Effector memory CD4-positive, alpha-beta T cell (primary cell): ENCODE measurements around the gene PDGFA.

Source experiments
- DNase-seq, 3 donors: peaks; one replicate each; pipeline ENCODE4 v3.0.0-alpha.2; 2020
- H3K27ac ChIP-seq: 2 replicates; pipeline ENCODE4 v1.7.0; 2013; ENCODE audit warnings: mild to moderate bottlenecking, low read length, moderate library complexity; ENCODE audit not compliant: insufficient read depth, poor library complexity, severe bottlenecking
- H3K27me3 ChIP-seq: replicated peaks from 2 replicates; pipeline ENCODE4 v1.7.0; 2013; ENCODE audit warnings: mild to moderate bottlenecking, low read length; ENCODE audit not compliant: insufficient read depth, control insufficient read depth, poor library complexity, severe bottlenecking
- H3K36me3 ChIP-seq: 2 replicates; pipeline ENCODE4 v1.7.0; 2013; ENCODE audit warnings: mild to moderate bottlenecking, low read length, moderate library complexity; ENCODE audit not compliant: control insufficient read depth, insufficient read depth
- H3K4me1 ChIP-seq: 2 replicates; pipeline ENCODE4 v1.7.0; 2013; ENCODE audit warnings: low read length, mild to moderate bottlenecking; ENCODE audit not compliant: control insufficient read depth, insufficient read depth, poor library complexity, severe bottlenecking
- H3K4me3 ChIP-seq: 2 replicates; pipeline ENCODE4 v1.7.0; 2013; ENCODE audit warnings: low read length, low read depth, mild to moderate bottlenecking; ENCODE audit not compliant: insufficient read depth, poor library complexity, severe bottlenecking
- H3K9me3 ChIP-seq: 2 replicates; pipeline ENCODE4 v1.7.0; 2013; ENCODE audit warnings: mild to moderate bottlenecking, low read length, moderate library complexity; ENCODE audit not compliant: control insufficient read depth

The PDGFA gene

DNA sequence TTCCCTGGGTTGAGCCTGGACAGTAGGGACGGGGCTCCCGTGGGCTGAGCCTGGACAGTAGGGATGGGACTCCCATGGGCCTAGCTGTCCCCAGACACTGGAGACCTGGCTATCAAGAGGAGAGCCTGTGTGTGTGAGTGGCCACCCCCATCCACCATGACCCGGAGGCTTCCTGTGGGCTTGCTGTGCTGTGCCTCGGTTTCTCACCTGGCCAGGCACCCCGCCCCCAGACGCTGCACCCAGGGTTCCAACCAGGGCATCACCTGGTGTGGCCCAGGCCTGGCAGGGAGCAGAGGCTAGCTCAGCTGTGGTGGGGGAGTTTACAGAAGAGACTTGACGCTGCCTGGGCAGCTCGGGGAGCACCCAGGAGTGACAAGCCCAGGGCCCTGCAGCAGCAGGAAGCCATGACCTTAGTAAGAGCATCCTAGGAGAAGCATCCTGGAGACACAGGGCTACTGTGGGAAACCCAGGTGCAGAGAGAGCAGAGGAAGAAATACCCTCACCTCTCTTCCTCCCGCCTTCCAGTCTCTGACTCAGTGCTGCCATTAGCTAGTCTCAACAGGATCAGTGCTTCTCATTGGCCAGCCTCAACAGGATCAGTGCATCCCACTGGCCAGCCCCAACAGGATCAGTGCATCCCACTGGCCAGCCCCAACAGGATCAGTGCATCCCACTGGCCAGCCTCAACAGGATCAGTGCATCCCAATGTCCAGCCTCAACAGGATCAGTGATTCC is 61.0 kb downstream of the PDGFA start:
- no peak for DNase-seq
- no peaks in the 10 kb centered on the region for H3K4me1 ChIP-seq

DNA sequence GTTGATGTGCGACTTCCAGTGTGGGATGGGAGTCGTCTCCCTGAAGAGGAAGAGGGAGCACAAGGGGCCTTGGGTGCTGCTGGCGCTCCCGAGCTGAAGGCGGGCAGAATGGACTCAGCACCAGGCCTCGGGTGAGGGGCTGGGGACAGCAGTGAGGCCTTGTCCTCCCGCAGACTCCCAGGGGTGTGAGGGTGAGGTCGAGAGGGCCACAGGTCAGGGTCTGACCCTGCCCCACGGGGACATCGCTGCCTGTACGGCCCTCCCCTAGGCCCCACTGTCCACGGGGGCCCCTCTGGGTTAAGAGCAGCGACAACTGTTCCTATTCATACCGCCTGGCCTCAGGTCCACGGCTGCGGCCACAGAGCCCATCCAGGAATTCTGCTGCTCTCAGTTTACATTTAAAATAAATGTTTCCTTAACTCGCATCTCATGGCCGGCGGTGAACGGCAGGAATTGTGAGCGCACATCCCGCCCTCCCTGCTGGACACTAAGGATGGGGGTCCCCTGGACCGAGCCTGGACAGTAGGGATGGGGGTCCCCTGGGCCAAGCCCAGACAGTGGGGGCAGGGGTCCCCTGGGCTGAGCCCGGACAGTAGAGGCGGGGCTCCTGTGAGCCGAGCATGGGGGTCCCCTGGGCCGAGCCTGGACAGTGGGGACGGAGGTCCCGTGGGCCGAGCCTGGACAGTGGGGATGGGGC is 61.7 kb downstream of the PDGFA start:
- no peak for DNase-seq
- Histone ChIP-seq H3K27me3 (no peaks in the 10 kb centered on the region), H3K36me3 (no peaks in the 10 kb centered on the region), H3K4me3 (no peak overlapping the region), H3K9me3 (no peaks in the 10 kb centered on the region), H3K27ac (no peak overlapping the region), H3K4me1 (no peaks in the 10 kb centered on the region)

More for the DNA sequence above, 61.0 kb downstream of the PDGFA start:
- Histone ChIP-seq H3K36me3 (no peaks in the 10 kb centered on the region), H3K4me3 (no peak overlapping the region), H3K27ac (no peak overlapping the region), H3K9me3 (no peaks in the 10 kb centered on the region), H3K27me3 (no peaks in the 10 kb centered on the region)

DNA sequence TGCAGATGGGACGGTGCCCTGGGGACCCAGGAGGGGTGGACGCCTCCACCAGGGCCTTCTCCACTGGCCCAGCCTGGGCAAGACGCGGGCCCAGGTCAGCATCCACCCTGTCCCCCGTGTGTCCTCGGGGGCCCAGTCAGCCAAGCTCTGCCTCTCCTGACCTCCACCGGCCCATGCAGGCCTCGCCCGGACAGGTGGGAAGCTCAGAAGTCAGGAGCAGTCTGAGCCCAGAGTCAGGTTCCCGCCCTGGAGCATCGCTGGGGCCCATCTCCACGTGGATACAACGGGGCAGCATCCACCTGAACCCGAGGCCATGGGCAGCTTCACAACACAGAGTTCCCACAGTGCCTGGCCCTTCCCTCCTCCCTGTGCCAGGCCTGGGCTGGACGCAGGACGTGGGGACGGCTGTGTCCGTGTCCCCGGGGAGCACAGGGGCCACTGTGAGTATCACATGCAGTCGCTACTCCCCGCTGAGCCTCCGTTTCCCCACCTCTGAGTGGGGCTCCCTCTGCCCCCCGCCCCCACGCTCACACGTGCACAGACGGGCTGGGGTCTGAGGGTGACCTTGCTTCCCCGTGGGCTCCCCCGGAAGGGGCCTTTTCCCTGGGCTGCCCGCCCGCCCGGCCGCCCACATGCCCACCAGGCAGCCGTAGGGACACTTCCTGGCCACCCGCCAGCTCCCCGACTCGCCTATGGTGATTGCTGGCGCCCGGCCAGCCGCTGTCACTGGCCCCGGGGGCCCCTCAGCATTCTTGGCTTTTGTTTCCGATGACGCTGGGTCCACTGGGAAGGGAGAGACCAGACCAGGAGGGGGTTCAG is 64.3 kb downstream of the PDGFA start:
- Histone ChIP-seq H3K4me1 (no peaks in the 10 kb centered on the region), H3K9me3 (no peaks in the 10 kb centered on the region), H3K27me3 (no peaks in the 10 kb centered on the region)

DNA sequence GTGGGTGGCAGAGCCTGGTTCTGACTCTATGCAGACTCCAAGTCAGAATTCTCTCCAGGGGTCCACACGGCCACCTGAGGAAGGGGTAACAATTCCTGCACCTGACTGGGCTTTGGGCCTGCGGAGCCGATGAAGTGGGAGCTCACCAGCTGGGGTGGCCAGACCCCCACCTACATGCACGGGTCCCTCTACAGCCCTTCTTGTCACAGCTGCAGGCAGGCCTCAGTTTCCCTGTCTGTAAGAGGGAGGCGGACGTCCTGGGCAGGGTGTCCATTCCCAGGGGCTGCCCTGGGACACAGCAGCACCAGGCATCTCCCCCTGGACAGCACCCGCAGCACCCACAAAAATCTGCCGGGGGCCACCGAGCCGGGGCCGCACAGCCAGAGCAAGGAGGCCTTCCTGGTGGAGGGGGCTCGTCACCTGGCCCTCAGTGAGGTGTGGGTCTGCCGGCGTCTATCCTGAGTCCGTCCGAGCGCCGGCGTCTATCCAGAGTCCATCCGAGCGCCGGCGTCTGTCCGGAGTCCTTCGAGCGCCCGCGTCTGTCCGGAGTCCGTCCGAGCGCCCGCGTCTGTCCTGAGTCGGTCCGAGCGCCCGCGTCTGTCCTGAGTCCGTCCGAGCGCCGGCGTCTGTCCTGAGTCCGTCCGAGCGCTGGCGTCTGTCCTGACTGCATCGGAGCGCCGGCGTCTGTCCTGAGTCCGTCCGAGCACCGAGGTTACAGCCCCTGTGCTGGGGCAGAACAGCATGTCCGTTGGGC is 65.1 kb downstream of the PDGFA start:
- H3K9me3 ChIP-seq = no peaks in the 10 kb centered on the region
- no peaks in the 10 kb centered on the region for H3K36me3 ChIP-seq
- no peak overlapping the region for H3K4me3 ChIP-seq
- H3K4me1 ChIP-seq = no peaks in the 10 kb centered on the region
- no peak for DNase-seq
- H3K27me3 ChIP-seq = no peaks in the 10 kb centered on the region
- no peak overlapping the region for H3K27ac ChIP-seq

More for the DNA sequence above, 64.3 kb downstream of the PDGFA start:
- Histone ChIP-seq H3K36me3 (no peaks in the 10 kb centered on the region), H3K27ac (no peak overlapping the region), H3K4me3 (no peak overlapping the region)
- DNase-seq = no peak

DNA sequence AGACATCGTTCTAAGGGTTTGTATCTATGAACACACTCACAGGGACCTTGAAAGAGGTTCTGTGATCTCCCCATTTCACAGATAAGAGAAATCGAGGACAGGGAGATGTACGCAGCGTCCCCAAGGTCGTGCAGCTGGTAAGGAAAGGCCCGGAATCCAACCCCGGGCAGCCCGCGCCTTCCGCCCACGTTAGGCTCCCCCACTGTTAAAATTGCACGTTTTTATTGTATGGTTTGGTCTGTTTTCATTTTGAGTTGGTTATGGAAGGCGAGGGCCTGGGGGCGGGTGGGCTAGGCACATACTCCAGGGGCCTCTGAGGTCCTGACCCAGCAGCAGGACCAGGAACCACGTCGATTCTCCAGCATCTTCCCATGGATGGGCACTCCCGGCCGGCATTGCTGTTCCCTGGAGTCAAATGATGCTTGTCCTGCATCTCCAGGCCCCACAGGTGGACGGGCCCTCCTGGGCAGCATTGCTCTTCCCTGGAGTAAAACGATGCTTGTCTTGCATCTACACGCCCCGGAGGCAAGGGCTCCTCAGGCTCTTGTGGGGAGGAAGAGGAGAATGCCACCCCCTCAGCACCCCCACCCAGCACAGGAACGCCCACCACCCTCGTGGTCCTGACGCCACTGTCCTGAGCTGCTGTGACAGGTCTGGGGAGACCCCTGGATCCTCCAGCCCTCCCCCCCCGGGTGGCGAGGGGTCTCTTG is 65.9 kb downstream of the PDGFA start:
- Histone ChIP-seq H3K4me1 (no peaks in the 10 kb centered on the region), H3K27ac (no peak overlapping the region), H3K27me3 (no peaks in the 10 kb centered on the region), H3K9me3 (no peaks in the 10 kb centered on the region), H3K36me3 (no peaks in the 10 kb centered on the region), H3K4me3 (no peak overlapping the region)
- DNase-seq = no peak

DNA sequence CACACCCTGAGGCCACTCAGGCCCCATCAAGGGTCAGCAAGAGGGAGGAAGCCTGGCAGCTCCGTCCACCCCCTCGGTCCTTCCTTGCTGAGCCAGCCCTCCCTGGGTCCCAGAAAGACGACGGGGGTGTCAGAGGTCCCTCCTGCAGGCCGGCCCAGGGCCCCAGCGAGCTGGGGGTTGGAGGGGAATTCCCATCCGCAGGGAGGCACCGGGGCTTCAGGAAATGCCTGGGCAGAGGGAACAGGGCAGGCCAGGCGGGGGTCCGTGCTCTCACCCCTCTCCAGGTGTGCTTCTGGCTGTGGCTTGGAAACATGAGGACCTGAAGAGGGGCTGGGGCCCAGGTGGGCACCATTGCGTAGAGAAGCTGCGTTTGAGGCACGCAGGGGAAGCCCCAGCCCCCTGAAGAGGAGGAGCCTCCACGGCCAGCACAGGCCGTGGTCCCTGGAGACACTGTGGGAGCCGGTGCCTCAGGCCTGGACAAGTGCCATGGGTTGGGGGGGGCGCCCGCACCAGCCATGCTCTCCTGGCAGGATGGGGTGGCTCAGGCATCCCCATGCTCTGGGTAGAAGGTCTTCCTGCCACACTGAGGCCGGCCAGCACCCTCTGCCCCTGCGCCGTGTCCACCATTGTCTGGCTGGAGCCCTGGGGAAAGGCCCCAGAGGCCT is 66.7 kb downstream of the PDGFA start:
- no peak overlapping the region for H3K4me3 ChIP-seq
- H3K27me3 ChIP-seq = no peaks in the 10 kb centered on the region
- H3K4me1 ChIP-seq = no peaks in the 10 kb centered on the region
- H3K9me3 ChIP-seq = no peaks in the 10 kb centered on the region
- no peak for DNase-seq
- H3K36me3 ChIP-seq = no peaks in the 10 kb centered on the region
- no peak overlapping the region for H3K27ac ChIP-seq

DNA sequence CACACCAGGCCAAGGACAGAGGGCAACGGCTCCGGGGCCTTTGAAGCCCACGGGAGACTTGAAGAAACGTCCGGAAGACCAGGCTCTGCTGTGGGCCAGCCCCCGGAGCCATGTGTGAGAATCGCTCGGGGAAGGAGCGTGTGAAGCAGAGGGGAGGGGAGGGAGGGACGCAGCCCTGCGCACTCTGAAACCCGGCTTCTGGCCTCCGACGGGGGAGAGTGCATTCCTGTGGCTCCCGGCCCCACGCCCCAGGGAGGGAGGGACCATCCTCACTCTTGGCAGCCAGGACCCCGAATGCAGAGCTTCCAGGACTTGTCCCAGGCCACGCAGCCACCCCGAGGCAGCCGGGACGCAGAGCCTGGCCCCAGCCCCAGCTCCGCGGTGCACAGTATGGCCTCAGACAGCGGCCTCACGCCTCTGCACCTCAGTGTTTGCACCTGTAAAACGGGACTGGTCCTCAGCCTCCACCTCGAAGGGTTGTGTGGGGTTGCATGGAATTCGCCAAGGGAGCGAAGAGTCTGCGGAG is 67.4 kb downstream of the PDGFA start:
- Histone ChIP-seq H3K4me3 (no peak overlapping the region), H3K36me3 (no peaks in the 10 kb centered on the region)
- DNase-seq = no peak

DNA sequence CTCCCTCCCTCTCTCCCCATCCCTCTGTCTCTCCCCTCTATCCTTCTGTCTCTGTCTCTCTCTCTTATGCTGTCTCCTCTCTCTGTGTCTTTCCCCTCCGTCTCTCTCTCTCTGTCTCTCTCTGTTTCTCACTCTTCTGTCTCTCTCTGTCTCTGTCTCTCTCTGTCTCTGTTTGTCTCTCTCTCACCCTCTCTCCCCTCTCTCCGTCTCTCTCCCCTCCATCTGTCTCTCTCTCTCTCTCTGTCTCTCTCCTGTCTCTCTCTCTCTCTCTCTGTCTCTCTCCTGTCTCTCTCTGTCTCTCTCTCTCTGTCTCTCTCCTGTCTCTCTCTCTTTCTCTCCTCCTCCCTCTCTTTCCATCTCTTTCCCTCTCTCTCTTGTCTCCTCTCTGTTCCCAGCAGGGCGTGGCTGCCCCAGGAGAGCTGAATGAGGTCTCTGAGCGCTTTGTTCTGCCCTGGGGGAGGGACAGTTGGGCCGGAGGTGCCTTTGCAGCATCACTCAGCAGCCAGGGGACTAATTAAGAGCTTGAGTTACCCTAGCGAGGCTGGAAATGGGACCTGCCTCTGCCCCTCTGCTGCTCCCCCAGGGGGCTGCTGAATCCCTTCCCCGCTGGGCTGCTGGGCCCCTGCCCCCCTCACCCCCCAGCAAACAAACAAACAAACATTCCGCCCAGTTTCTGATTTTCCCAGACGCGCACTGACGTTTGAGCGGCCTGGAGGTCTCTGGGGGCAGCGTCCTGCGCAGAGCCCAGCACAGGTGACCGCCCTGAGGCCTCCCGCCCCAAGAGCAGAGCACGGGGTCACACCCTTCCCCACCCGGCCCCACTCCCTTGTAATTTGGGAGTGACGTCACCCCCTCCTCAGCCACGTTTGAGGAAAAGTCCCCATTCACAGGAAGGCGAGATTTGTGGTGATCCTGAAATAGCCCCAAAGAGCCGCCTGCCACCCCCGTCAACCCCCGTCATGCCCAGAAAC is 68.1 kb downstream of the PDGFA start:
- DNase-seq = no peak
- Histone ChIP-seq H3K36me3 (no peaks in the 10 kb centered on the region), H3K27ac (no peak overlapping the region), H3K4me1 (no peaks in the 10 kb centered on the region), H3K9me3 (no peaks in the 10 kb centered on the region), H3K4me3 (no peak overlapping the region), H3K27me3 (no peaks in the 10 kb centered on the region)

More for the DNA sequence above, 67.4 kb downstream of the PDGFA start:
- Histone ChIP-seq H3K4me1 (no peaks in the 10 kb centered on the region), H3K27ac (no peak overlapping the region), H3K9me3 (no peaks in the 10 kb centered on the region), H3K27me3 (no peaks in the 10 kb centered on the region)
